Ascending aorta (tissue), 2 donors: ENCODE measurements around the gene TJP1. TPM values are rescaled to one million over a fixed set of nuclear protein-coding genes. Genes with fewer than 3 reads are reported as not detected.
"Not testable (repeated sequence)": the region's sequence is repeated elsewhere in the genome, so short reads cannot be mapped to it uniquely, and the experiment has no call there.

Source experiments
- DNase-seq, 2 donors: peaks; one replicate each; pipeline ENCODE4 v3.0.0-alpha.2; 2019; ENCODE audit warnings: low spot score in 2 of 2
- H3K27ac ChIP-seq, 2 donors: fragments of 200-600 bp; sonication (generic); one replicate each; pipeline ENCODE4 v1.5.1; 2016 to 2017; ENCODE audit warnings: mild to moderate bottlenecking in 1 of 2
- H3K27me3 ChIP-seq: fragments of 200-600 bp; sonication (generic); one replicate; pipeline ENCODE4 v1.5.1; 2017
- H3K36me3 ChIP-seq, 2 donors: fragments of 200-600 bp; sonication (generic); one replicate each; pipeline ENCODE4 v1.5.1; 2016
- H3K4me1 ChIP-seq, 2 donors: fragments of 200-600 bp; sonication (generic); one replicate each; pipeline ENCODE4 v1.5.1; 2016 to 2017; ENCODE audit warnings: mild to moderate bottlenecking in 1 of 2
- H3K4me3 ChIP-seq, 2 donors: fragments of 200-600 bp; sonication (generic); one replicate each; pipeline ENCODE4 v1.5.1; 2016 to 2017; ENCODE audit warnings: mild to moderate bottlenecking in 1 of 2
- H3K9me3 ChIP-seq, 2 donors: fragments of 200-600 bp; sonication (generic); one replicate each; pipeline ENCODE4 v1.5.1; 2016
- CTCF ChIP-seq, 3 experiments: fragments of 200-600 bp in 2 of 3; fragments of 450-650 bp in 1 of 3; sonication (generic) in 2 of 3; IDR thresholded peaks; one replicate each; pipeline ENCODE4 v1.5.1; 2016 to 2019; ENCODE audit warnings: antibody characterized with exemption in 3 of 3, mild to moderate bottlenecking in 1 of 3, moderate library complexity in 1 of 3
- intact Hi-C: fragments of 100-400 bp; cut with DNase I; formaldehyde crosslinking; loops from one replicate; pipeline ENCODE4 v1.15.1; 2023
- total RNA-seq: library from RNA; depleted of rRNA; stranded (reverse); fragments of >200 nt; gene quantifications from one replicate; pipeline ENCODE4 v1.1.0, GENCODE V29; 2016

Gene TJP1
- total RNA-seq, 1 donor from 2014 or later: 90.0 TPM

- Histone ChIP-seq H3K9me3 (no peaks in the 10 kb centered on the region), H3K27ac (no peak overlapping the region), H3K36me3 (no peaks in the 10 kb centered on the region), H3K4me1 (peaks cover 0 to 3% of the 10 kb centered on the region in 2 donors), H3K4me3 (no peak overlapping the region), H3K27me3 (no peaks in the 10 kb centered on the region)
- peak in 1 of 2 donors; percentile 7 for DNase-seq
- intact Hi-C loops: loop anchor here (5.0 to 10.0 kb wide), 3 partner anchors 149 to 1722 kb away; partner anchors contain the start of gene TJP1
- TF ChIP-seq CTCF (IDR thresholded peaks at IDR 0.05): no peak
Measured at GRCh38 chr15:29672923-29673809, 149.1 kb downstream of the TJP1 start.

GRCh38 chr15:29672446-29672845 is 149.8 kb downstream of the TJP1 start:
- no peaks in the 10 kb centered on the region for H3K9me3 ChIP-seq
- no peak overlapping the region for H3K4me3 ChIP-seq
- H3K27ac ChIP-seq: no peak overlapping the region
- intact Hi-C loops: loop anchor here (5.0 to 10.0 kb wide), 3 partner anchors 150 to 1722 kb away; partner anchors contain the start of gene TJP1
- no peaks in the 10 kb centered on the region for H3K27me3 ChIP-seq
- peaks cover 0 to 3% of the 10 kb centered on the region in 2 donors for H3K4me1 ChIP-seq
- H3K36me3 ChIP-seq: no peaks in the 10 kb centered on the region
- DNase-seq: peak in 1 of 2 donors; percentile 28
- no peak for TF ChIP-seq CTCF (IDR thresholded peaks at IDR 0.05)

DNA sequence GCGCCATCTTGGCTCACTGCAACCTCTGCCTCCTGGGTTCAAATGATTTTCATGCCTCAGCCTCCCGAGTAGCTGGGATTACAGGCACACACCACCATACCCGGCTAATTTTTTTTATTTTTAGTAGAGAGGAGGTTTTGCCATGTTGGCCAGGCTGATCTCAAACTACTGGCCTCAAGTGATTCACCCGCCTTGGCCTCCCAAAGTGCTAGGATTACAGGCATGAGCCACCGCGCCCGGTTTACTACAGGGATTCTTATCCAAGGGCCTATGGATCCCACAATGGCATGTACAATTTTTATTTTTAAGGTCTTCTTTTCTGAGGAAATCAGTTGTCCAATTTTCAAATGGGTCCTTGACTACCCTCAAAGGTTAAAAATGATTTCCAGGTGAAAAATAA is 150.2 kb downstream of the TJP1 start:
- not testable (repeated sequence) for H3K4me3 ChIP-seq, H3K4me1 ChIP-seq, H3K9me3 ChIP-seq, H3K27ac ChIP-seq, H3K36me3 ChIP-seq, H3K27me3 ChIP-seq
- DNase-seq: peak in 1 of 2 donors; percentile 30
- intact Hi-C loops: loop anchor here (5.0 to 10.0 kb wide), 3 partner anchors 150 to 1723 kb away; partner anchors contain the start of gene TJP1

GRCh38 chr15:29670998-29671981 is 151.0 kb downstream of the TJP1 start:
- no peak for TF ChIP-seq CTCF (IDR thresholded peaks at IDR 0.05)
- Histone ChIP-seq H3K27me3 (no peaks in the 10 kb centered on the region), H3K4me3 (no peak overlapping the region), H3K9me3 (no peaks in the 10 kb centered on the region), H3K27ac (peak overlapping the region in 1 of 2 donors; percentile 45), H3K36me3 (no peaks in the 10 kb centered on the region), H3K4me1 (peaks cover 0 to 3% of the 10 kb centered on the region in 2 donors)
- intact Hi-C loops: loop anchor here (5.0 to 10.0 kb wide), 3 partner anchors 151 to 1724 kb away; partner anchors contain the start of gene TJP1
- DNase-seq: peak in 1 of 2 donors; percentile 66

- Histone ChIP-seq H3K4me1 (peaks cover 0 to 3% of the 10 kb centered on the region in 2 donors), H3K27ac (no peak overlapping the region), H3K36me3 (no peaks in the 10 kb centered on the region), H3K27me3 (no peaks in the 10 kb centered on the region), H3K9me3 (no peaks in the 10 kb centered on the region), H3K4me3 (no peak overlapping the region)
- TF ChIP-seq CTCF (IDR thresholded peaks at IDR 0.05): no peak
- peak in 1 of 2 donors; percentile 2 for DNase-seq
- intact Hi-C loops: loop anchor here (5.0 to 10.0 kb wide), 3 partner anchors 152 to 1725 kb away; partner anchors contain the start of gene TJP1
Measured at GRCh38 chr15:29670266-29670665, 152.0 kb downstream of the TJP1 start.
